Measurements from ENCODE around the gene STARD5.
"Not testable (repeated sequence)": the region's sequence is repeated elsewhere in the genome, so short reads cannot be mapped to it uniquely, and the experiment has no call there.

Gene STARD5

GRCh38 chr15:81356252-81356651 is 32.3 kb upstream of the STARD5 start:
- no peak for ATAC-seq (ENCODE audit: insufficient read depth, low read depth)
- Histone ChIP-seq H2AFZ (ENCODE audit: low read depth, low read length) (no peak overlapping the region), H3K4me1 (ENCODE audit: insufficient read depth, low read length) (no peaks in the 10 kb centered on the region), H4K20me1 (ENCODE audit: insufficient read depth, low read length) (no peaks in the 10 kb centered on the region), H3K79me2 (ENCODE audit: insufficient read depth, low read length) (no peaks in the 10 kb centered on the region), H3K9me3 (ENCODE audit: insufficient read depth, low read length, severe bottlenecking) (no peaks in the 10 kb centered on the region), H3K4me2 (ENCODE audit: insufficient read depth, low read length) (no peak overlapping the region), H3K27ac (ENCODE audit: low read length) (no peak overlapping the region), H3K36me3 (ENCODE audit: insufficient read depth, low read length) (no peaks in the 10 kb centered on the region), H3K27me3 (ENCODE audit: insufficient read depth, low read length, poor library complexity) (no peaks in the 10 kb centered on the region), H3K9ac (ENCODE audit: low read depth, low read length) (no peak overlapping the region), H3K4me3 (ENCODE audit: low read depth in 1 of 2, low read length in 2 of 2) (no peak overlapping the region)
- TF ChIP-seq, protein P1, sequence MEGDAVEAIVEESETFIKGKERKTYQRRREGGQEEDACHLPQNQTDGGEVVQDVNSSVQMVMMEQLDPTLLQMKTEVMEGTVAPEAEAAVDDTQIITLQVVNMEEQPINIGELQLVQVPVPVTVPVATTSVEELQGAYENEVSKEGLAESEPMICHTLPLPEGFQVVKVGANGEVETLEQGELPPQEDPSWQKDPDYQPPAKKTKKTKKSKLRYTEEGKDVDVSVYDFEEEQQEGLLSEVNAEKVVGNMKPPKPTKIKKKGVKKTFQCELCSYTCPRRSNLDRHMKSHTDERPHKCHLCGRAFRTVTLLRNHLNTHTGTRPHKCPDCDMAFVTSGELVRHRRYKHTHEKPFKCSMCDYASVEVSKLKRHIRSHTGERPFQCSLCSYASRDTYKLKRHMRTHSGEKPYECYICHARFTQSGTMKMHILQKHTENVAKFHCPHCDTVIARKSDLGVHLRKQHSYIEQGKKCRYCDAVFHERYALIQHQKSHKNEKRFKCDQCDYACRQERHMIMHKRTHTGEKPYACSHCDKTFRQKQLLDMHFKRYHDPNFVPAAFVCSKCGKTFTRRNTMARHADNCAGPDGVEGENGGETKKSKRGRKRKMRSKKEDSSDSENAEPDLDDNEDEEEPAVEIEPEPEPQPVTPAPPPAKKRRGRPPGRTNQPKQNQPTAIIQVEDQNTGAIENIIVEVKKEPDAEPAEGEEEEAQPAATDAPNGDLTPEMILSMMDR (IDR thresholded peaks at IDR 0.05; ENCODE audit: borderline replicate concordance, extremely low read depth, low read length, poor library complexity, severe bottlenecking): no peak
- no peak for TF ChIP-seq EZH2 (IDR thresholded peaks at IDR 0.05; ENCODE audit: borderline replicate concordance, low read depth, low read length, severe bottlenecking)
- DNase-seq: no peak

GRCh38 chr15:81351651-81352050 is 27.7 kb upstream of the STARD5 start:
- TF ChIP-seq EZH2 (IDR thresholded peaks at IDR 0.05; ENCODE audit: borderline replicate concordance, low read depth, low read length, severe bottlenecking): no peak
- H3K27me3 ChIP-seq (ENCODE audit: insufficient read depth, low read length, poor library complexity): no peaks in the 10 kb centered on the region
- no peaks in the 10 kb centered on the region for H3K4me1 ChIP-seq (ENCODE audit: insufficient read depth, low read length)
- H4K20me1 ChIP-seq (ENCODE audit: insufficient read depth, low read length): no peaks in the 10 kb centered on the region
- DNase-seq (no peak), ATAC-seq (ENCODE audit: insufficient read depth, low read depth) (no peak)
- no peak overlapping the region for H3K27ac ChIP-seq (ENCODE audit: low read length)
- no peak overlapping the region for H3K4me3 ChIP-seq (ENCODE audit: low read depth in 1 of 2, low read length in 2 of 2)
- H2AFZ ChIP-seq (ENCODE audit: low read depth, low read length): no peak overlapping the region
- no peaks in the 10 kb centered on the region for H3K36me3 ChIP-seq (ENCODE audit: insufficient read depth, low read length)
- H3K79me2 ChIP-seq (ENCODE audit: insufficient read depth, low read length): no peaks in the 10 kb centered on the region
- H3K9ac ChIP-seq (ENCODE audit: low read depth, low read length): no peak overlapping the region
- no peak overlapping the region for H3K4me2 ChIP-seq (ENCODE audit: insufficient read depth, low read length)
- no peaks in the 10 kb centered on the region for H3K9me3 ChIP-seq (ENCODE audit: insufficient read depth, low read length, severe bottlenecking)

DNA sequence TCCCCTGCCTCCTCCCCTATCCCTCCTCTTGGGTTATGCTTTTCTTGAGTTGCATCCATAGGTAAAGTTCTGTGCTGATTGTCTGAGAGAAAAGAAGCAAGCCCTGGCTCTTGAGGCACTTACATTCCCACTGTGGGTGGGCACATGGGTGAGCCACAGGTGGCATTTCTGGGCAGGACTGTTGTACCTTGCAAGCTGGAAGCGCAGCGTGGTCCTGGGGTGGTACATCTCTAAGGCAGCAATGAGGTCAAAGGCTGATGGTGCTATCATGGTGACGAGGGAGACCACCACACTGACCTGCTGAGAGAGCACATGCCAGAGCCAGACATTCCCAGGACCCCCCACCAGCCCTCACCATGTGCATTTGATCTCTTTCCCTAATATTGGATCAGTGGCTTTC is 25.3 kb upstream of the STARD5 start:
- H3K36me3 ChIP-seq (ENCODE audit: insufficient read depth, low read length): no peaks in the 10 kb centered on the region
- no peaks in the 10 kb centered on the region for H3K4me1 ChIP-seq (ENCODE audit: insufficient read depth, low read length)
- no peak for DNase-seq
- ATAC-seq (ENCODE audit: insufficient read depth, low read depth): no peak
- no peaks in the 10 kb centered on the region for H3K9me3 ChIP-seq (ENCODE audit: insufficient read depth, low read length, severe bottlenecking)
- H2AFZ ChIP-seq (ENCODE audit: low read depth, low read length): no peak overlapping the region
- TF ChIP-seq, protein P1 (IDR thresholded peaks at IDR 0.05; ENCODE audit: borderline replicate concordance, extremely low read depth, low read length, poor library complexity, severe bottlenecking): no peak
- TF ChIP-seq EZH2 (IDR thresholded peaks at IDR 0.05; ENCODE audit: borderline replicate concordance, low read depth, low read length, severe bottlenecking): no peak
- no peak overlapping the region for H3K27ac ChIP-seq (ENCODE audit: low read length)
- H3K79me2 ChIP-seq (ENCODE audit: insufficient read depth, low read length): no peaks in the 10 kb centered on the region
- no peaks in the 10 kb centered on the region for H4K20me1 ChIP-seq (ENCODE audit: insufficient read depth, low read length)
- no peak overlapping the region for H3K9ac ChIP-seq (ENCODE audit: low read depth, low read length)
- no peak overlapping the region for H3K4me3 ChIP-seq (ENCODE audit: low read depth in 1 of 2, low read length in 2 of 2)
- no peak overlapping the region for H3K4me2 ChIP-seq (ENCODE audit: insufficient read depth, low read length)
- H3K27me3 ChIP-seq (ENCODE audit: insufficient read depth, low read length, poor library complexity): no peaks in the 10 kb centered on the region

GRCh38 chr15:81348691-81349090 is 24.8 kb upstream of the STARD5 start:
- not testable (repeated sequence) for H3K27me3 ChIP-seq (ENCODE audit: insufficient read depth, low read length, poor library complexity); H3K9me3 ChIP-seq (ENCODE audit: insufficient read depth, low read length, severe bottlenecking); H3K79me2 ChIP-seq (ENCODE audit: insufficient read depth, low read length); H3K4me3 ChIP-seq (ENCODE audit: low read depth in 1 of 2, low read length in 2 of 2); H3K27ac ChIP-seq (ENCODE audit: low read length); ATAC-seq (ENCODE audit: insufficient read depth, low read depth); H3K4me1 ChIP-seq (ENCODE audit: insufficient read depth, low read length); H3K36me3 ChIP-seq (ENCODE audit: insufficient read depth, low read length); H2AFZ ChIP-seq (ENCODE audit: low read depth, low read length); DNase-seq; H4K20me1 ChIP-seq (ENCODE audit: insufficient read depth, low read length); H3K4me2 ChIP-seq (ENCODE audit: insufficient read depth, low read length); H3K9ac ChIP-seq (ENCODE audit: low read depth, low read length)

Data from DND-41 (cell line).